Right atrium auricular region (tissue), 2 donors: ENCODE data around the gene NT5C1A. TPM values are rescaled to one million over a fixed set of nuclear protein-coding genes. Genes with fewer than 3 reads are reported as not detected.

Experiments
- DNase-seq: peaks from one replicate; pipeline ENCODE4 v3.0.0-alpha.2; 2019; ENCODE audit warnings: low spot score
- H3K27ac ChIP-seq, 2 donors: fragments of 200-600 bp; sonication (generic); 1 replicate in 1 of 2; 2 replicates in 1 of 2; pipeline ENCODE4 v1.5.1; 2016 to 2019
- H3K27me3 ChIP-seq, 2 donors: fragments of 200-600 bp; sonication (generic); one replicate each; pipeline versions ENCODE4 v1.5.1 to v1.6.0; 2017 to 2019
- H3K36me3 ChIP-seq: fragments of 200-600 bp; sonication (generic); one replicate; pipeline ENCODE4 v1.5.1; 2016
- H3K4me1 ChIP-seq, 2 donors: fragments of 200-600 bp; sonication (generic); one replicate each; pipeline versions ENCODE4 v1.5.1 to v1.6.0; 2017 to 2019
- H3K4me3 ChIP-seq, 2 donors: fragments of 200-600 bp; sonication (generic); 1 replicate in 1 of 2; 2 replicates in 1 of 2; pipeline ENCODE4 v1.5.1; 2017 to 2019; ENCODE audit warnings: mild to moderate bottlenecking in 1 of 2, moderate library complexity in 1 of 2
- H3K9me3 ChIP-seq, 2 donors: fragments of 200-600 bp; sonication (generic); one replicate each; pipeline ENCODE4 v1.5.1; 2019
- total RNA-seq, 2 donors: library from RNA; depleted of rRNA; stranded (reverse); fragments of >200 nt; gene quantifications; one replicate each; pipeline ENCODE4 v1.1.0, GENCODE V29; 2016
- TF ChIP-seq, protein P1 (sequence below), 2 donors: fragments of 200-600 bp; sonication (generic); IDR thresholded peaks; one replicate each; pipeline ENCODE4 v1.5.1; 2019; ENCODE audit warnings: antibody characterized with exemption in 2 of 2

NT5C1A gene
- total RNA-seq, 2 donors from 2014 or later: 4.6 to 24.6 TPM

DNA sequence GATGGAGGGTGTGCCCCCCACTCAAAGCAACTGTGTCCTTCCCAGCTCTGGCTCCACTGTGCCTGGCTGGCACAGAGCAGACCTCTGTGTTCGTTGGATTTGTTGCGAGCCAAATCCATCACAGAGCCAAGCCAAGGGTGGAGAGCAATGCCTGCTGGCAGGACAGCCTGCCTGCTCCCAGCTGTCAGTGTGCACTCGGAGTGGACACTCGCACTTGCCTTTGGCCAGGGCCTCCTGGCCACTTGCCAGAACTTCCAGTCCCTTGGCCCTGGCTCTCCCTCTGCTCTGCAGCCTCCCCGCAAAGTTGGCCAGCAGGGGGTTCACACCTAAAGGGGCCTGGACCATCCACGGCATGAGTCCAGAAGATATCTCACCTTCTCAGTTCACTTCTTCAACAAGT lies 48.9 kb downstream of the NT5C1A start:
- Histone ChIP-seq H3K9me3 (no peaks in the 10 kb centered on the region), H3K4me1 (peaks cover 0 to 54% of the 10 kb centered on the region in 2 donors), H3K36me3 (peaks cover 18% of the 10 kb centered on the region), H3K4me3 (no peak overlapping the region), H3K27me3 (no peaks in the 10 kb centered on the region), H3K27ac (peak overlapping the region; percentile 29 to 55)
- DNase-seq: no peak
- TF ChIP-seq, protein P1, sequence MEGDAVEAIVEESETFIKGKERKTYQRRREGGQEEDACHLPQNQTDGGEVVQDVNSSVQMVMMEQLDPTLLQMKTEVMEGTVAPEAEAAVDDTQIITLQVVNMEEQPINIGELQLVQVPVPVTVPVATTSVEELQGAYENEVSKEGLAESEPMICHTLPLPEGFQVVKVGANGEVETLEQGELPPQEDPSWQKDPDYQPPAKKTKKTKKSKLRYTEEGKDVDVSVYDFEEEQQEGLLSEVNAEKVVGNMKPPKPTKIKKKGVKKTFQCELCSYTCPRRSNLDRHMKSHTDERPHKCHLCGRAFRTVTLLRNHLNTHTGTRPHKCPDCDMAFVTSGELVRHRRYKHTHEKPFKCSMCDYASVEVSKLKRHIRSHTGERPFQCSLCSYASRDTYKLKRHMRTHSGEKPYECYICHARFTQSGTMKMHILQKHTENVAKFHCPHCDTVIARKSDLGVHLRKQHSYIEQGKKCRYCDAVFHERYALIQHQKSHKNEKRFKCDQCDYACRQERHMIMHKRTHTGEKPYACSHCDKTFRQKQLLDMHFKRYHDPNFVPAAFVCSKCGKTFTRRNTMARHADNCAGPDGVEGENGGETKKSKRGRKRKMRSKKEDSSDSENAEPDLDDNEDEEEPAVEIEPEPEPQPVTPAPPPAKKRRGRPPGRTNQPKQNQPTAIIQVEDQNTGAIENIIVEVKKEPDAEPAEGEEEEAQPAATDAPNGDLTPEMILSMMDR (IDR thresholded peaks at IDR 0.05): no peak

DNA sequence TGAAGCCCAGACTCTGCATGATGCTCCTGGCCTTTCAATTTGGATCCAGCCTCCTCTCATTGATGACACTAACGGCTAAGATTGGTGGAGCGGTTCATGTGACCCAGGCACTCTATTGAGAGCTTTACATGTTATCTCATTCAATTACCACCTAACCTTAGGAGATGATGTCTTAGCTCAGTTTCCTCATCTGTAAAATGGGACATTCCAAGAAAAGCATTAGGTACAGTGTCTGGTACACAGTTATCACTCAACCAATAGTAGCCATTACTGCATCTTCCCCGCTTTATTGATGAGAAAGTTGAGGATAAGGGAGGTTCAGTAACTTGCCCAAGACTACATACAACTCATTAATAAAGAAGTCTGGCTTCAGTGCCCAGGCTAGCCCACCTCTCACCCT lies 49.5 kb downstream of the NT5C1A start:
- peaks cover 12% of the 10 kb centered on the region for H3K36me3 ChIP-seq
- no peaks in the 10 kb centered on the region for H3K9me3 ChIP-seq
- H3K4me1 ChIP-seq: peaks cover 0 to 49% of the 10 kb centered on the region in 2 donors
- no peak for DNase-seq
- H3K4me3 ChIP-seq: no peak overlapping the region
- TF ChIP-seq, protein P1 (IDR thresholded peaks at IDR 0.05): no peak
- H3K27me3 ChIP-seq: no peaks in the 10 kb centered on the region
- peak overlapping the region; percentile 29 to 55 for H3K27ac ChIP-seq

DNA sequence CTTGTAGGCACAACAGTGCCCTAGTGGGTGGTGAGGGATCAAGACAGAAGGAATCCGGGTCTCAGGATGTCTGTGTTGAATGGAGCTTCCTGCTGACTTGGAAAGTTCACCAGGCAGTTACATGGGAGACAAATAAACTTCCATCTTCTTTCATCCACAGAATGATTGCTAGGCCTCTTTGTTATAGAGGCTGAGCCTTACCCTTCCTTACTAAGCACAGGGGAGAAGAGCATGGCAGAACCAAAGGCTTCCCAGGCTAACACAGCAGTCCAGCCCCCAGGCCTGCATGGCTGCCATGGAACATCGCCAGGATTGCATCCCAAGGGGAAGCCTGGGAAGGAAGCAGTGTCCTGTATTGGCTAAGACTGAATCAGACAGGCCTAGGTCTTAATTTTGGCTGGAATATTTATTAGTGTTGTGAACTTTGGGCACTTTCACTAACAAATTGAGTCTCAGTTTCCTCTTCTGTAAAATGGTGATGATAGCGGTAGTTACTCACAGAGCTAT lies 51.2 kb downstream of the NT5C1A start:
- Histone ChIP-seq H3K36me3 (no peaks in the 10 kb centered on the region), H3K27ac (no peak overlapping the region), H3K4me3 (no peak overlapping the region), H3K27me3 (no peaks in the 10 kb centered on the region), H3K4me1 (peaks cover 0 to 32% of the 10 kb centered on the region in 2 donors), H3K9me3 (no peaks in the 10 kb centered on the region)
- no peak for DNase-seq
- TF ChIP-seq, protein P1 (IDR thresholded peaks at IDR 0.05): no peak

DNA sequence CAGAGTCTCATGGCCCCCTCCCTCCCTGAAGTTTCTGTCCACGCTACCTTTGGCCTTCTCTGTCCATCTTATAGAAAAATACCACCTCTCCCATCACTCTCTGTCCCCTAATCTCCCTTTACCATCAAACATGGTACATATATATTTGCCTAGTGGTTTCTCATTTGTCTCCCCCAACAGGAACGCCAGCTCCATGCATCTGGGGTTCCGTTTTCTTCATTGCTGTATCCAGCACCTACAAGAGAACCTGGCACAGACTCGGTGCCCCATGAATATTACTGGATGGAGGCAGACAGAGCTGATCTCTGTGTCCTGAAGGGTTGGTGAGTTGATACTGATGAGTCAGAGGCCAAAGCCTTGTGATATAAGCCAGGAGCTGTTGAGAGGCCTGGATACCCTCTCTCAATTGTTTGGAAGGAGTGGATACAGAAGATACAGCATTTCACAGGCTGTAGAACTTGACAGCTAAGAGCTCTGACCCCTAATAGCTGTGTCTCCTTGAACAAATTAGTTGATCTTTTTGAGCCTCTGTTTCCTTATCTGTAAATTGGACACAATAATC lies 54.3 kb downstream of the NT5C1A start:
- Histone ChIP-seq H3K4me1 (peaks cover 0 to under 1% of the 10 kb centered on the region in 2 donors), H3K27me3 (no peaks in the 10 kb centered on the region), H3K36me3 (no peaks in the 10 kb centered on the region), H3K4me3 (no peak overlapping the region), H3K27ac (no peak overlapping the region), H3K9me3 (no peaks in the 10 kb centered on the region)
- DNase-seq: no peak
- TF ChIP-seq, protein P1 (IDR thresholded peaks at IDR 0.05): no peak

DNA sequence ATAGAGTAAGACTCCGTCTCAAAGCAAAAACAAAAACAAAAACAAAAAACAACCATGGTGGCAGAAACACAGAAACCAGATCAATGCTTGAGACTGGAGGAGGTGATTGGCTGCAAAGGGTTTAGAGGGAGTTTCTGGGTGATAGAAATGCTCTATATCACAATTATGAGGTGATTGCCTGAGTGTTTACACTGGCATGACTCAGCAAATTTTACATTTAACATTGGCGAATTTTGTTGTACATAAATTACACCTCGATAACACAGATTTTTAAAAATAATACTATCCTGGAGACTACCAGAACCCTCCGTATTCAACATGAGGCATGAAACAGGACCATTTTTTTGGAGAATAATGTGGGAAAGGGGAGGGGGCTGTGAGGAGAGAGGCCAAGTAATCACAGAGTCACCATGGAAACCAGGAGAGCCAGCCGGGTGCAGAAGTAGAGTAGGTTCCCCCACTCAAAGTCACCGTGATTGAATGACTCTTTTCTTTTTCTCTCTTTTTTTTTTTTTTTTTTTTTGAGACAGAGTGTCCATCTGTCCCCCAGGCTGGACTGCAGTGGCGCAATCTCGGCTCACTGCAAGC lies 56.7 kb downstream of the NT5C1A start:
- no peak for DNase-seq
- Histone ChIP-seq H3K27ac (peak overlapping the region in 1 of 2 donors; percentile 10), H3K36me3 (no peaks in the 10 kb centered on the region), H3K4me1 (peaks cover 0 to 4% of the 10 kb centered on the region in 2 donors), H3K27me3 (no peaks in the 10 kb centered on the region), H3K9me3 (no peaks in the 10 kb centered on the region), H3K4me3 (no peak overlapping the region)
- TF ChIP-seq, protein P1 (IDR thresholded peaks at IDR 0.05): no peak
